Stimulated activated CD8-positive, alpha-beta memory T cell treated with anti-CD3 and anti-CD28 coated beads, Interleukin-7, amount 100 ng/mL, for 24 hours (primary cell): ENCODE data around the gene ZBTB42.
"Not testable (repeated sequence)": the region's sequence is repeated elsewhere in the genome, so short reads cannot be mapped to it uniquely, and the experiment has no call there.

ENCODE experiments used
- DNase-seq: peaks from one replicate; pipeline ENCODE4 v3.0.0-alpha.2; 2020; ENCODE audit warnings: low read depth

The ZBTB42 gene

GRCh38 chr14:104810316-104810715, 9.4 kb downstream of the ZBTB42 start:
- no peak for DNase-seq

GRCh38 chr14:104813286-104813685, 12.4 kb downstream of the ZBTB42 start:
- DNase-seq, result no peak

GRCh38 chr14:104814701-104815100, 13.8 kb downstream of the ZBTB42 start:
- DNase-seq, result not testable (repeated sequence)

- DNase-seq, result no peak
These were observed 15.6 kb downstream of the ZBTB42 start for GRCh38 chr14:104816616-104816884.

GRCh38 chr14:104817930-104818713, 17.2 kb downstream of the ZBTB42 start:
- DNase-seq, result no peak

- no peak for DNase-seq
These were observed 17.8 kb downstream of the ZBTB42 start for GRCh38 chr14:104818714-104819161.

- DNase-seq, result no peak
These were observed 18.5 kb downstream of the ZBTB42 start for GRCh38 chr14:104819361-104819781.

- no peak for DNase-seq
These were observed 19.8 kb downstream of the ZBTB42 start for GRCh38 chr14:104820669-104821228.

- DNase-seq, result no peak
These were observed 20.5 kb downstream of the ZBTB42 start for GRCh38 chr14:104821229-104821945.

- DNase-seq, result no peak
These were observed 21.2 kb downstream of the ZBTB42 start for GRCh38 chr14:104821971-104822608.

GRCh38 chr14:104822821-104823615, 22.1 kb downstream of the ZBTB42 start:
- no peak for DNase-seq

- no peak for DNase-seq
These were observed 23.6 kb downstream of the ZBTB42 start for GRCh38 chr14:104824353-104824997.

- peak; percentile 92 for DNase-seq
These were observed 25.4 kb downstream of the ZBTB42 start for GRCh38 chr14:104826189-104826860.

- DNase-seq, result no peak
These were observed 25.9 kb downstream of the ZBTB42 start for GRCh38 chr14:104826861-104827176.

- DNase-seq, result no peak
These were observed 26.5 kb downstream of the ZBTB42 start for GRCh38 chr14:104827177-104828055.

GRCh38 chr14:104830781-104831180, 29.9 kb downstream of the ZBTB42 start:
- DNase-seq, result no peak

GRCh38 chr14:104836171-104836935, 35.5 kb downstream of the ZBTB42 start:
- DNase-seq, result not testable (repeated sequence)

- no peak for DNase-seq
These were observed 40.8 kb downstream of the ZBTB42 start for GRCh38 chr14:104841730-104842129.

- DNase-seq, result no peak
These were observed 42.1 kb downstream of the ZBTB42 start for GRCh38 chr14:104843006-104843405.
